H1 (cell line): Measurements from ENCODE around the gene ANXA6. TPM values are rescaled to one million over a fixed set of nuclear protein-coding genes. Genes with fewer than 3 reads are reported as not detected.

Experiments
- CTCF ChIA-PET: fragments of 300-600 bp; sonication (Branson Sonifier 250); formaldehyde crosslinking; loops from one replicate; lab custom pipeline; 2021; ENCODE audit not compliant: partially characterized antibody; lab: Charles Lee
- POLR2A ChIA-PET: fragments of 300-600 bp; sonication (Branson Sonifier 250); formaldehyde crosslinking; loops from one replicate; lab custom pipeline; 2021; ENCODE audit warnings: inconsistent platforms; ENCODE audit not compliant: partially characterized antibody; lab: Charles Lee
- DNase-seq, 2 experiments: peaks; one replicate each; pipeline versions ENCODE4 v3.0.0 to v3.0.0-alpha.2; 2010 to 2022; ENCODE audit warnings: low spot score in 2 of 2, low read depth in 1 of 2, mixed read lengths in 1 of 2
- FAIRE-seq: peaks from 2 replicates; lab custom pipeline; 2011; peaks lifted over from hg19 to GRCh38; lab: Jason Lieb, UNC
- H2AFZ ChIP-seq: 2 replicates; pipeline ENCODE4 v1.8.1; 2012; ENCODE audit warnings: low read length, inconsistent platforms
- H2AK5ac ChIP-seq: 2 replicates; pipeline ENCODE4 v1.6.1; 2013; ENCODE audit warnings: low read depth, low read length
- H2BK120ac ChIP-seq: replicated peaks from 2 replicates; pipeline ENCODE3; 2013; ENCODE audit warnings: low read depth, low read length, inconsistent platforms
- H2BK12ac ChIP-seq: 2 replicates; pipeline ENCODE4 v1.6.1; 2013; ENCODE audit warnings: low read depth, low read length
- H2BK15ac ChIP-seq: 2 replicates; pipeline ENCODE4 v1.6.1; 2013; ENCODE audit warnings: low read length
- H2BK20ac ChIP-seq: 2 replicates; pipeline ENCODE4 v1.6.1; 2013; ENCODE audit warnings: low read length
- H2BK5ac ChIP-seq: 2 replicates; pipeline ENCODE4 v1.6.1; 2013; ENCODE audit warnings: low read depth, low read length
- H3K14ac ChIP-seq: 2 replicates; pipeline ENCODE4 v1.6.1; 2013; ENCODE audit warnings: inconsistent platforms; ENCODE audit not compliant: insufficient read length
- H3K18ac ChIP-seq: 2 replicates; pipeline ENCODE4 v1.6.1; 2013; ENCODE audit warnings: low read length; ENCODE audit errors: extremely low read depth
- H3K23ac ChIP-seq: 2 replicates; pipeline ENCODE4 v1.6.1; 2013; ENCODE audit warnings: inconsistent platforms; ENCODE audit not compliant: insufficient read length
- H3K23me2 ChIP-seq: 2 replicates; pipeline ENCODE4 v1.6.1; 2013; ENCODE audit warnings: low read depth, low read length
- H3K27ac ChIP-seq: 2 replicates; pipeline ENCODE4 v1.6.1; 2011; ENCODE audit warnings: low read depth, low read length, inconsistent platforms
- H3K27me3 ChIP-seq, 4 experiments: replicated peaks in 1 of 4; 1 replicate in 1 of 4; 2 replicates in 3 of 4; pipeline versions ENCODE4 v1.6.1 to v1.8.1; 2011 to 2013; ENCODE audit warnings: low read length in 3 of 4, mild to moderate bottlenecking in 3 of 4, inconsistent platforms in 2 of 4, mixed read lengths in 2 of 4, moderate library complexity in 1 of 4; ENCODE audit not compliant: control insufficient read depth in 3 of 4, insufficient read depth in 3 of 4; ENCODE audit errors: extremely low read depth in 1 of 4
- H3K36me3 ChIP-seq, 4 experiments: 2 replicates each; pipeline versions ENCODE4 v1.6.1 to v1.8.1; 2011 to 2013; ENCODE audit warnings: mild to moderate bottlenecking in 4 of 4, low read length in 3 of 4, moderate library complexity in 2 of 4, control low read depth in 1 of 4, inconsistent platforms in 1 of 4; ENCODE audit not compliant: insufficient read depth in 4 of 4, control insufficient read depth in 2 of 4
- H3K4ac ChIP-seq: replicated peaks from 2 replicates; pipeline ENCODE3; 2013; ENCODE audit warnings: low read length, low read depth, mixed read lengths, inconsistent platforms; ENCODE audit not compliant: insufficient read length
- H3K4me1 ChIP-seq, 4 experiments: replicated peaks in 1 of 4; 1 replicate in 1 of 4; 2 replicates in 3 of 4; pipeline versions ENCODE4 v1.6.1 to v1.8.1; 2011 to 2013; ENCODE audit warnings: low read length in 3 of 4, inconsistent platforms in 2 of 4, mixed read lengths in 1 of 4; ENCODE audit not compliant: insufficient read depth in 4 of 4, control insufficient read depth in 3 of 4
- H3K4me2 ChIP-seq, 2 experiments: 2 replicates each; pipeline versions ENCODE4 v1.6.1 to v1.8.1; 2011 to 2013; ENCODE audit warnings: low read depth in 2 of 2, low read length in 2 of 2, control low read depth in 1 of 2, inconsistent platforms in 1 of 2, mild to moderate bottlenecking in 1 of 2; ENCODE audit not compliant: insufficient read depth in 1 of 2
- H3K4me3 ChIP-seq, 4 experiments: fragments of 200-600, 300-600 bp in 1 of 4; sonication (generic), shearing (Covaris generic), sonication (Bioruptor Twin) in 1 of 4; 2 replicates each; pipeline versions ENCODE4 v1.5.1 to v1.8.1; 2011 to 2016; ENCODE audit warnings: low read length in 4 of 4, low read depth in 3 of 4, control low read depth in 2 of 4, inconsistent platforms in 2 of 4, mild to moderate bottlenecking in 2 of 4, mixed read lengths in 1 of 4, moderate library complexity in 1 of 4; ENCODE audit not compliant: insufficient read depth in 2 of 4; ENCODE audit errors: extremely low read depth in 1 of 4
- H3K56ac ChIP-seq: replicated peaks from 2 replicates; pipeline ENCODE3; 2013; ENCODE audit warnings: low read depth, mild to moderate bottlenecking, mixed read lengths, low read length, inconsistent platforms; ENCODE audit not compliant: insufficient read length
- H3K79me1 ChIP-seq: 2 replicates; pipeline ENCODE4 v1.6.1; 2013; ENCODE audit warnings: low read depth, low read length, control low read depth
- H3K79me2 ChIP-seq, 2 experiments: 2 replicates each; pipeline versions ENCODE4 v1.6.1 to v1.8.1; 2012 to 2013; ENCODE audit warnings: low read length in 2 of 2, mild to moderate bottlenecking in 2 of 2, inconsistent platforms in 1 of 2; ENCODE audit not compliant: insufficient read depth in 2 of 2, control insufficient read depth in 1 of 2
- H3K9ac ChIP-seq, 4 experiments: replicated peaks in 1 of 4; 1 replicate in 1 of 4; 2 replicates in 3 of 4; pipeline versions ENCODE4 v1.6.1 to v1.8.1; 2011 to 2013; ENCODE audit warnings: low read depth in 3 of 4, low read length in 3 of 4, control low read depth in 2 of 4, mild to moderate bottlenecking in 2 of 4, moderate library complexity in 2 of 4, inconsistent platforms in 1 of 4; ENCODE audit errors: extremely low read depth in 1 of 4
- H3K9me3 ChIP-seq, 2 experiments: 2 replicates each; pipeline versions ENCODE4 v1.6.1 to v1.8.1; 2012 to 2013; ENCODE audit warnings: mild to moderate bottlenecking in 2 of 2, moderate library complexity in 2 of 2, control low read depth in 1 of 2, inconsistent platforms in 1 of 2, low read depth in 1 of 2, low read length in 1 of 2, mixed read lengths in 1 of 2; ENCODE audit not compliant: insufficient read depth in 2 of 2
- H4K20me1 ChIP-seq, 2 experiments: replicated peaks in 1 of 2; 2 replicates each; pipeline versions ENCODE3 to v1.8.1; 2011 to 2013; ENCODE audit warnings: inconsistent platforms in 2 of 2, low read length in 2 of 2, mild to moderate bottlenecking in 1 of 2; ENCODE audit not compliant: insufficient read depth in 2 of 2, control insufficient read depth in 1 of 2
- H4K5ac ChIP-seq: 2 replicates; pipeline ENCODE4 v1.6.1; 2013; ENCODE audit warnings: low read length, low read depth, mixed read lengths, inconsistent platforms; ENCODE audit not compliant: insufficient read length
- H4K8ac ChIP-seq: 2 replicates; pipeline ENCODE4 v1.8.0; 2013; ENCODE audit warnings: mild to moderate bottlenecking, moderate library complexity, low read length, inconsistent platforms; ENCODE audit not compliant: insufficient read depth; ENCODE audit errors: extremely low read depth
- H4K91ac ChIP-seq: replicated peaks from 2 replicates; pipeline ENCODE3; 2013; ENCODE audit warnings: low read length, mixed read lengths, inconsistent platforms; ENCODE audit not compliant: insufficient read length
- CHD1 ChIP-seq: IDR thresholded peaks from 2 replicates; pipeline ENCODE4 v1.6.1; 2012; ENCODE audit warnings: low read depth, low read length, improper control_type of control experiment
- CHD2 ChIP-seq: IDR thresholded peaks from 2 replicates; pipeline ENCODE4 v1.6.1; 2012; ENCODE audit warnings: low read length, improper control_type of control experiment
- FOSL1 ChIP-seq: IDR thresholded peaks from 2 replicates; pipeline ENCODE4 v1.6.1; 2011; ENCODE audit warnings: mild to moderate bottlenecking, low read depth, low read length, moderate library complexity; ENCODE audit not compliant: insufficient read depth
- RBBP5 ChIP-seq: IDR thresholded peaks from 2 replicates; pipeline ENCODE4 v1.7.1; 2012; ENCODE audit warnings: low read depth, mild to moderate bottlenecking, inconsistent platforms, low read length, moderate library complexity, borderline replicate concordance
- RFX5 ChIP-seq: IDR thresholded peaks from 2 replicates; pipeline ENCODE4 v1.6.1; 2011; ENCODE audit warnings: low read depth, low read length, improper control_type of control experiment, borderline replicate concordance
- SAP30 ChIP-seq: fragments of 300-600 bp; sonication (generic); IDR thresholded peaks from 2 replicates; pipeline ENCODE4 v1.7.1; 2012; ENCODE audit warnings: low read length, moderate library complexity, mild to moderate bottlenecking, inconsistent platforms; ENCODE audit not compliant: insufficient read depth, insufficient replicate concordance
- SRF ChIP-seq: IDR thresholded peaks from 2 replicates; pipeline ENCODE4 v1.6.1; 2011; ENCODE audit warnings: mild to moderate bottlenecking, low read depth, low read length, moderate library complexity
- TAF1 ChIP-seq: IDR thresholded peaks from 2 replicates; pipeline ENCODE4 v1.6.1; 2011; ENCODE audit warnings: mild to moderate bottlenecking, low read depth, low read length
- TEAD4 ChIP-seq: IDR thresholded peaks from 2 replicates; pipeline ENCODE4 v1.6.1; 2012; ENCODE audit warnings: low read depth, low read length, inconsistent platforms, mixed read lengths
- WGBS, 2 experiments: shearing (Covaris generic) in 1 of 2; methylation state at CpG; one replicate each; pipeline versions ENCODE4 v1.1.6 to v1.1.7; 2013 to 2015; ENCODE audit warnings: low lambda C conversion rate in 2 of 2, mixed read lengths in 2 of 2, inconsistent platforms in 1 of 2, low coverage in 1 of 2, missing lambda C conversion rate in 1 of 2; ENCODE audit not compliant: insufficient replicate concordance in 2 of 2, insufficient coverage in 1 of 2, insufficient read length in 1 of 2; ENCODE audit errors: extremely low coverage in 1 of 2, missing lambda C conversion rate in 1 of 2; 5-methylcytosine and 5-hydroxymethylcytosine counted together
- polyA plus RNA-seq, 7 experiments: library from polyadenylated mRNA; depleted of rRNA in 3 of 7; stranded (reverse) in 5 of 7; unstranded in 2 of 7; fragments of >200 nt in 5 of 7; fragments of 200-250 nt in 2 of 7; gene quantifications; 1 replicate in 5 of 7; 2 replicates in 1 of 7; 4 replicates in 1 of 7; pipeline versions ENCODE4 v1.2.1 to v1.2.3, GENCODE V29; 2011 to 2013; ENCODE audit warnings: missing spikeins in 2 of 7, mixed read lengths in 2 of 7
- total RNA-seq: library from RNA; stranded (reverse); fragmentation: NEBNext Ultra II Directional; extraction: Animal tissue kit (Norgen Biotek cat#: 25700); gene quantifications from 2 replicates; pipeline ENCODE4 v1.2.1, GENCODE V29; 2021
- TF ChIP-seq, protein P1 (sequence below), 3 experiments: IDR thresholded peaks; 1 replicate in 2 of 3; 2 replicates in 1 of 3; pipeline versions ENCODE4 v1.5.1 to v1.6.1; 2011; ENCODE audit warnings: low read length in 3 of 3, mild to moderate bottlenecking in 3 of 3, inconsistent platforms in 2 of 3, low read depth in 1 of 3, moderate library complexity in 1 of 3; ENCODE audit not compliant: insufficient read depth in 1 of 3; ENCODE audit errors: control extremely low read depth in 1 of 3
- TF ChIP-seq, protein P2 (sequence below): IDR thresholded peaks from 2 replicates; pipeline ENCODE4 v1.6.1; 2012; ENCODE audit warnings: inconsistent platforms

Gene ANXA6
- total and polyA plus RNA-seq, 2 of the 8 experiments (the other 6 are each of a cell fraction or from before 2014, with no cell fraction given) = 61.3 to 78.6 TPM

DNA sequence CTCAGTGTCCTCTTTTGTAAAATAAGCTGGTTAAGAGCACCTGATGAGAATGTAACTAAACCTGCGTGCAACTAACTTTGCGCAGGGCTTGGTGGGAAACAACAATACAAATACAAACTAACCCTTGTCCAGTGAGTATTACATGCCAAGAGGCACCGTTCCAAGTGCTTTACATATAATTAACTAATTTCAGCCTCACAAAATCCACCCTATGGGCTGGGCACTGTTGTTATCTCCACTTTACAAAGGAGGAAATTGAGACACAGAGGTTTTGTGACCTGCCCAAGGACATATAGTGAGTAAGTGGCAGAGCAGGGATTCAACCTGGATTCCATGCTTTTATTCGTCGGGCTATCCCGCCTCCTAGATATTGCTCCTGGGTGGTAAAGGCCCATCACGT lies 50.5 kb downstream of the ANXA6 start:
- CTCF ChIA-PET = interaction anchor here (1.4 to 29.9 kb wide), 5 partner anchors 9 to 58 kb away, joined by 4 to 777 read pairs (median 36); no protein-coding TSS in a partner anchor
- Histone ChIP-seq H3K56ac (no peak overlapping the region), H4K8ac (no peak overlapping the region), H3K9ac (no peak overlapping the region), H3K27me3 (no peaks in the 10 kb centered on the region; a peak in 1 of 7 replicates), H3K9me3 (no peaks in the 10 kb centered on the region), H3K4me1 (no peaks in the 10 kb centered on the region), H3K23me2 (peaks cover 2% of the 10 kb centered on the region; the same call in 1 of the 2 replicates), H2BK12ac (no peak overlapping the region), H2BK120ac (no peak overlapping the region), H3K23ac (no peak overlapping the region), H4K5ac (no peak overlapping the region), H4K91ac (no peak overlapping the region), H3K4ac (no peak overlapping the region), H3K4me2 (no peak overlapping the region), H3K79me2 (no peaks in the 10 kb centered on the region), H4K20me1 (peaks cover 2 to 4% of the 10 kb centered on the region in 2 experiments), H2BK5ac (no peak overlapping the region), H3K4me3 (no peak overlapping the region), H2AK5ac (no peak overlapping the region), H3K14ac (no peak overlapping the region), H3K36me3 (peaks cover 0 to 15% (median 7%) of the 10 kb centered on the region in 4 experiments; a peak in 5 of 8 replicates), H3K18ac (no peak overlapping the region), H2AFZ (no peak overlapping the region), H3K79me1 (no peaks in the 10 kb centered on the region), H2BK15ac (no peak overlapping the region), H3K27ac (no peak overlapping the region), H2BK20ac (no peak overlapping the region)
- FAIRE-seq (no peak), DNase-seq (no peak)
- POLR2A ChIA-PET = no interaction called here
- 93% methylated on average over 7 of the region's 7 CpGs; no CpG with 5 or more reads in 1 of the 2 experiments for WGBS, 2 experiments
- TF ChIP-seq SAP30 (no peak), CHD2 (no peak), RBBP5 (no peak), SRF (no peak), TEAD4 (no peak), CHD1 (no peak), TAF1 (no peak), FOSL1 (no peak), RFX5 (no peak)
- TF ChIP-seq, protein P1, sequence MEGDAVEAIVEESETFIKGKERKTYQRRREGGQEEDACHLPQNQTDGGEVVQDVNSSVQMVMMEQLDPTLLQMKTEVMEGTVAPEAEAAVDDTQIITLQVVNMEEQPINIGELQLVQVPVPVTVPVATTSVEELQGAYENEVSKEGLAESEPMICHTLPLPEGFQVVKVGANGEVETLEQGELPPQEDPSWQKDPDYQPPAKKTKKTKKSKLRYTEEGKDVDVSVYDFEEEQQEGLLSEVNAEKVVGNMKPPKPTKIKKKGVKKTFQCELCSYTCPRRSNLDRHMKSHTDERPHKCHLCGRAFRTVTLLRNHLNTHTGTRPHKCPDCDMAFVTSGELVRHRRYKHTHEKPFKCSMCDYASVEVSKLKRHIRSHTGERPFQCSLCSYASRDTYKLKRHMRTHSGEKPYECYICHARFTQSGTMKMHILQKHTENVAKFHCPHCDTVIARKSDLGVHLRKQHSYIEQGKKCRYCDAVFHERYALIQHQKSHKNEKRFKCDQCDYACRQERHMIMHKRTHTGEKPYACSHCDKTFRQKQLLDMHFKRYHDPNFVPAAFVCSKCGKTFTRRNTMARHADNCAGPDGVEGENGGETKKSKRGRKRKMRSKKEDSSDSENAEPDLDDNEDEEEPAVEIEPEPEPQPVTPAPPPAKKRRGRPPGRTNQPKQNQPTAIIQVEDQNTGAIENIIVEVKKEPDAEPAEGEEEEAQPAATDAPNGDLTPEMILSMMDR (IDR thresholded peaks at IDR 0.05; ENCODE audit: control extremely low read depth in 1 of 3, insufficient read depth in 1 of 3, low read depth in 1 of 3, low read length in 3 of 3) = no peak
- TF ChIP-seq, protein P2, sequence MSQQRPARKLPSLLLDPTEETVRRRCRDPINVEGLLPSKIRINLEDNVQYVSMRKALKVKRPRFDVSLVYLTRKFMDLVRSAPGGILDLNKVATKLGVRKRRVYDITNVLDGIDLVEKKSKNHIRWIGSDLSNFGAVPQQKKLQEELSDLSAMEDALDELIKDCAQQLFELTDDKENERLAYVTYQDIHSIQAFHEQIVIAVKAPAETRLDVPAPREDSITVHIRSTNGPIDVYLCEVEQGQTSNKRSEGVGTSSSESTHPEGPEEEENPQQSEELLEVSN = no peak
